ENCODE data around the gene CLSTN2. TPM values are rescaled to one million over a fixed set of nuclear protein-coding genes. Genes with fewer than 3 reads are reported as not detected.

CLSTN2 gene
- total and polyA plus RNA-seq, 2 experiments from 2014 or later, result 23.0 to 27.0 TPM

DNA sequence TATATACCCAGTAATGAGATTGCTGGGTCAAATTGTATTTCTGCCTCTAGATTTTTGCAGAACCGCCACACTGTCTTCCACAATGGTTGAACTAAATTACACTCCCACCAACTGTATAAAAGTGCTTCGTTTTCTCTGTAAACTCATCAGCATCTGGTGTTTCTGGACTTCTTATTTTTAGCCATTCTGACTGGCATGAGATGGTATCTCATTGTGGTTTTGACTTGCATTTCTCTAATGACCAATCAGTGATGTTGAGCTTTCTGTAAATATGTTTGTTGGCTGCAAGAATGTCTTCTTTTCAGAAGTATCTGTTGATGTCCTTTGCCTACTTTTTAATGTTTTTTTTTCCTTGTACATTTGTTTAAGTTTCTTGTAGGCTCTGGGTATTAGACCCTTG is 560.0 kb downstream of the CLSTN2 start:
- no peaks in the 10 kb centered on the region for H3K9me3 ChIP-seq (ENCODE audit: low read depth)

DNA sequence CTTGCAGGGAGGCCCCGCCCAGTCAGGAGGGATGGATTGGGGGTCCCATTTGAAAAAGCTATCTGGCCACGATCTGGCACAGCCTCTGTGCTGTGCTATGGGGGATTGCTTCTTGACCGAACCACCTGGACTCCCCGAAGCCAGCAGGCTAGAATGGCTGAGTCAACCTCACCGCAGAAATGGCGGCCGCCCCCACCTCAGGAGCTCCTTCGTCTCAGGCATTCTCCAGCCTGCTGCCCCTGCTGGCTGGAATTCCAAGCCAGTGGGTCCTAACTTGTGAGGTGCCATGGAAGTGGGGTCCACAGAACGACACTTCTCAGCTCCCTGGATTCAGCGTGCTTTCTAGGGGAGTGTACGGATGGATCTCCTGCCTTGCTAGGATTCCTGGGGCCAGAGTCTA is 562.3 kb downstream of the CLSTN2 start:
- no peak overlapping the region for H3K4me2 ChIP-seq
- WGBS (ENCODE audit: low lambda C conversion rate, missing lambda C conversion rate), result 94% methylated on average over 11 of the region's 11 CpGs
- H3K4me3 ChIP-seq, result no peak overlapping the region
- no peak overlapping the region for H2AFZ ChIP-seq
- H4K20me1 ChIP-seq (ENCODE audit: insufficient read depth, poor library complexity, severe bottlenecking), result no peaks in the 10 kb centered on the region
- no peaks in the 10 kb centered on the region for H3K9me2 ChIP-seq (replicated peaks; ENCODE audit: insufficient read depth)
- no peaks in the 10 kb centered on the region for H3K4me1 ChIP-seq (ENCODE audit: insufficient read depth)
- H3K36me3 ChIP-seq (replicated peaks; ENCODE audit: insufficient read depth, low read depth), result no peaks in the 10 kb centered on the region
- TF ChIP-seq, protein P1, sequence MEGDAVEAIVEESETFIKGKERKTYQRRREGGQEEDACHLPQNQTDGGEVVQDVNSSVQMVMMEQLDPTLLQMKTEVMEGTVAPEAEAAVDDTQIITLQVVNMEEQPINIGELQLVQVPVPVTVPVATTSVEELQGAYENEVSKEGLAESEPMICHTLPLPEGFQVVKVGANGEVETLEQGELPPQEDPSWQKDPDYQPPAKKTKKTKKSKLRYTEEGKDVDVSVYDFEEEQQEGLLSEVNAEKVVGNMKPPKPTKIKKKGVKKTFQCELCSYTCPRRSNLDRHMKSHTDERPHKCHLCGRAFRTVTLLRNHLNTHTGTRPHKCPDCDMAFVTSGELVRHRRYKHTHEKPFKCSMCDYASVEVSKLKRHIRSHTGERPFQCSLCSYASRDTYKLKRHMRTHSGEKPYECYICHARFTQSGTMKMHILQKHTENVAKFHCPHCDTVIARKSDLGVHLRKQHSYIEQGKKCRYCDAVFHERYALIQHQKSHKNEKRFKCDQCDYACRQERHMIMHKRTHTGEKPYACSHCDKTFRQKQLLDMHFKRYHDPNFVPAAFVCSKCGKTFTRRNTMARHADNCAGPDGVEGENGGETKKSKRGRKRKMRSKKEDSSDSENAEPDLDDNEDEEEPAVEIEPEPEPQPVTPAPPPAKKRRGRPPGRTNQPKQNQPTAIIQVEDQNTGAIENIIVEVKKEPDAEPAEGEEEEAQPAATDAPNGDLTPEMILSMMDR (IDR thresholded peaks at IDR 0.05; ENCODE audit: poor library complexity), result no peak
- TF ChIP-seq EZH2phosphoT487 (IDR thresholded peaks at IDR 0.05; ENCODE audit: low read depth, severe bottlenecking, unreplicated experiment) (no peak), EZH2 (IDR thresholded peaks at IDR 0.05; ENCODE audit: borderline replicate concordance) (no peak)
- no peaks in the 10 kb centered on the region for H3K27me3 ChIP-seq
- no peak overlapping the region for H3K27ac ChIP-seq
- H3K79me2 ChIP-seq, result no peaks in the 10 kb centered on the region
- H3K9me3 ChIP-seq (ENCODE audit: low read depth), result no peaks in the 10 kb centered on the region
- no peak for DNase-seq (ENCODE audit: low spot score)

More for the DNA sequence above, 560.0 kb downstream of the CLSTN2 start:
- Histone ChIP-seq H4K20me1 (ENCODE audit: insufficient read depth, poor library complexity, severe bottlenecking) (no peaks in the 10 kb centered on the region), H3K27me3 (no peaks in the 10 kb centered on the region), H3K79me2 (no peaks in the 10 kb centered on the region), H3K4me1 (ENCODE audit: insufficient read depth) (no peaks in the 10 kb centered on the region), H3K4me3 (no peak overlapping the region), H3K36me3 (replicated peaks; ENCODE audit: insufficient read depth, low read depth) (no peaks in the 10 kb centered on the region), H3K4me2 (no peak overlapping the region), H3K27ac (no peak overlapping the region), H2AFZ (no peak overlapping the region), H3K9me2 (replicated peaks; ENCODE audit: insufficient read depth) (no peaks in the 10 kb centered on the region)
- 84% methylated on average over 2 of the region's 2 CpGs for WGBS (ENCODE audit: low lambda C conversion rate, missing lambda C conversion rate)
- TF ChIP-seq EZH2 (IDR thresholded peaks at IDR 0.05; ENCODE audit: borderline replicate concordance) (no peak), EZH2phosphoT487 (IDR thresholded peaks at IDR 0.05; ENCODE audit: low read depth, severe bottlenecking, unreplicated experiment) (no peak)
- TF ChIP-seq, protein P1 (IDR thresholded peaks at IDR 0.05; ENCODE audit: poor library complexity), result no peak
- no peak for DNase-seq (ENCODE audit: low spot score)

DNA sequence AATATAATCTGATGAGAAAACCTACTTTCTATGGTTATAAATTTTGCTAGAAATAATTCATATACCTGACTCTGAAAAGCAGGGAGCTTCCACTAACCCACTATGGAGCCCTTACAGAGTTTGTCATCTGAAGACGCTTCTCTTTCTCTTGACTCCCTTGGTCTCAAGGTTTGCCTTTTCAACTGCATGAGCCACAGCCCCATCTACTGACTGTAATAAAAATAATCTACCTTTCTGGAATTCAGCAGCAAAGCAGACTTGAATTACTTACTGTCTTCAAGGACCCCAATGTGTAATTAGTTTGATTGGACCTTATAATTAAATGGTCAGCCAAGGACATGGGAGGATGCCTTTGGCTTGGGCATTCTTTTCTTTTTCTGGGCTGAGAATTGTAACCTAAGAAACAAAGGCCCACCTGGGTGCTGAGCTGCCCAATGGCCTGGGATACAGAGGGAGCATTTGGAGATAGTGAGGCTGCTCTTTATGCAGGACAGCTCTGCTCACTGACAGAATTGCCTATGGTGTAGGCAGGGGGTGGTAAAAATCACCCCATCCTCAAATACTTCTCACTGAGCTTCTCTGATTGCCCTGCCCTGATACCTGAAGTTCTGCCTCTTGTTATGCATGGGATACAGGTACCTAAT is 564.3 kb downstream of the CLSTN2 start:
- H2AFZ ChIP-seq, result no peak overlapping the region
- H3K4me1 ChIP-seq (ENCODE audit: insufficient read depth), result no peaks in the 10 kb centered on the region
- no peak overlapping the region for H3K27ac ChIP-seq
- H3K4me2 ChIP-seq, result no peak overlapping the region
- WGBS (ENCODE audit: low lambda C conversion rate, missing lambda C conversion rate), result 53% methylated on average over 1 of the region's 1 CpG
- H4K20me1 ChIP-seq (ENCODE audit: insufficient read depth, poor library complexity, severe bottlenecking), result no peaks in the 10 kb centered on the region
- H3K36me3 ChIP-seq (replicated peaks; ENCODE audit: insufficient read depth, low read depth), result no peaks in the 10 kb centered on the region
- no peaks in the 10 kb centered on the region for H3K9me2 ChIP-seq (replicated peaks; ENCODE audit: insufficient read depth)
- no peaks in the 10 kb centered on the region for H3K27me3 ChIP-seq
- no peaks in the 10 kb centered on the region for H3K9me3 ChIP-seq (ENCODE audit: low read depth)
- H3K79me2 ChIP-seq, result no peaks in the 10 kb centered on the region
- peak; percentile 45 for DNase-seq (ENCODE audit: low spot score)
- TF ChIP-seq, protein P1 (IDR thresholded peaks at IDR 0.05; ENCODE audit: poor library complexity), result peak; percentile 62
- TF ChIP-seq EZH2phosphoT487 (IDR thresholded peaks at IDR 0.05; ENCODE audit: low read depth, severe bottlenecking, unreplicated experiment) (no peak), EZH2 (IDR thresholded peaks at IDR 0.05; ENCODE audit: borderline replicate concordance) (no peak)
- no peak overlapping the region for H3K4me3 ChIP-seq

Data from hepatocyte (in vitro differentiated cells).